Myocyte (in vitro differentiated cells): Measurements from ENCODE around the gene PTPN1. TPM values are rescaled to one million over a fixed set of nuclear protein-coding genes. Genes with fewer than 3 reads are reported as not detected.

ENCODE experiments used
- DNase-seq: peaks from one replicate; pipeline ENCODE4 v3.0.0-alpha.2; 2012; ENCODE audit warnings: low read depth
- total RNA-seq: library from RNA; depleted of rRNA; stranded (reverse); fragments of >200 nt; gene quantifications from 2 replicates; pipeline ENCODE4 v1.2.3, GENCODE V29; 2014

The PTPN1 gene
- total RNA-seq, 1 donor from 2014 or later: 35.4 TPM

GRCh38 chr20:50572938-50573777 is 63.0 kb downstream of the PTPN1 start:
- DNase-seq: peak; percentile 96

- no peak for DNase-seq
Measured at GRCh38 chr20:50574108-50574507, 63.9 kb downstream of the PTPN1 start.

GRCh38 chr20:50574586-50574985 is 64.4 kb downstream of the PTPN1 start:
- DNase-seq: no peak

- peak; percentile 57 for DNase-seq
Measured at GRCh38 chr20:50575865-50576720, 65.9 kb downstream of the PTPN1 start.

- DNase-seq: peak; percentile 41
Measured at GRCh38 chr20:50577175-50578018, 67.2 kb downstream of the PTPN1 start.

- DNase-seq: no peak
Measured at GRCh38 chr20:50578061-50578777, 68.0 kb downstream of the PTPN1 start.

GRCh38 chr20:50578778-50579165 is 68.6 kb downstream of the PTPN1 start:
- DNase-seq: no peak

GRCh38 chr20:50579511-50579910 is 69.3 kb downstream of the PTPN1 start:
- no peak for DNase-seq

- DNase-seq: peak; percentile 53
Measured at GRCh38 chr20:50580016-50580747, 70.0 kb downstream of the PTPN1 start.

GRCh38 chr20:50580842-50581544 is 70.8 kb downstream of the PTPN1 start:
- DNase-seq: no peak

- no peak for DNase-seq
Measured at GRCh38 chr20:50582092-50582491, 71.9 kb downstream of the PTPN1 start.

- DNase-seq: no peak
Measured at GRCh38 chr20:50582591-50583234, 72.5 kb downstream of the PTPN1 start.

GRCh38 chr20:50583442-50584150 is 73.4 kb downstream of the PTPN1 start:
- no peak for DNase-seq

- no peak for DNase-seq
Measured at GRCh38 chr20:50584687-50585086, 74.5 kb downstream of the PTPN1 start.

- DNase-seq: no peak
Measured at GRCh38 chr20:50585214-50585613, 75.0 kb downstream of the PTPN1 start.

GRCh38 chr20:50585678-50586077 is 75.5 kb downstream of the PTPN1 start:
- DNase-seq: no peak

GRCh38 chr20:50586531-50587232 is 76.5 kb downstream of the PTPN1 start:
- DNase-seq: no peak
